ENCODE measurements around the gene NPPC. TPM values are rescaled to one million over a fixed set of nuclear protein-coding genes. Genes with fewer than 3 reads are reported as not detected.

NPPC gene
- total and polyA plus RNA-seq, 10 of the 15 experiments (the other 5 are each of a cell fraction or from before 2014, with no cell fraction given) = 0.15 TPM; not detected in 9

GRCh38 chr2:231961349-231962166, 35.4 kb upstream of the NPPC start, which contains the start of gene DIS3L2 (continued):
- TF ChIP-seq MYC (IDR thresholded peaks at IDR 0.05; ENCODE audit: insufficient read depth, insufficient read length, insufficient replicate concordance, low read length, severe bottlenecking) (no peak), STAT3 (IDR thresholded peaks at IDR 0.05; ENCODE audit: low read depth, low read length) (no peak), MAX (IDR thresholded peaks at IDR 0.05; ENCODE audit: low read depth, low read length) (0 out of 2 replicates have a peak, but pooled peaks have one; percentile 18), STAT1 (conservative IDR thresholded peaks at IDR 0.05) (peak; percentile 53; the same call in 1 of the 2 replicates), SMAD1 (IDR thresholded peaks at IDR 0.05; ENCODE audit: low read depth, partially characterized antibody) (no peak), ZNF274 (IDR thresholded peaks at IDR 0.05; ENCODE audit: insufficient read depth, insufficient read length) (no peak), HSF1 (IDR thresholded peaks at IDR 0.05; ENCODE audit: low read depth, low read length) (no peak), IKZF2 (IDR thresholded peaks at IDR 0.05) (no peak; a peak in 2 of 4 replicates), USF1 (IDR thresholded peaks at IDR 0.05; ENCODE audit: borderline replicate concordance, extremely low read length, insufficient read depth, low read depth, low read length) (peak; percentile 19), ZBTB11 (CRISPR knock-in tag; IDR thresholded peaks at IDR 0.05) (peak; percentile 79), MYB (IDR thresholded peaks at IDR 0.05; ENCODE audit: borderline replicate concordance, low read depth, low read length) (no peak), TARDBP (IDR thresholded peaks at IDR 0.05; ENCODE audit: borderline replicate concordance) (no peak), HDAC6 (IDR thresholded peaks at IDR 0.05; ENCODE audit: unreplicated experiment) (no peak), HCFC1 (IDR thresholded peaks at IDR 0.05; ENCODE audit: low read length) (peak; percentile 78), EZH2 (IDR thresholded peaks at IDR 0.05; ENCODE audit: borderline replicate concordance, control insufficient read depth, low read depth, low read length) (no peak), FOXM1 (IDR thresholded peaks at IDR 0.05; ENCODE audit: low read depth, low read length) (no peak), GATAD2B (conservative IDR thresholded peaks at IDR 0.05; ENCODE audit: low read depth) (peak; percentile 91), DPF2 (IDR thresholded peaks at IDR 0.05) (peak; percentile 79), ZBTB4 (CRISPR knock-in tag; IDR thresholded peaks at IDR 0.05) (no peak), NR2F1 (conservative IDR thresholded peaks at IDR 0.05) (peak; percentile 74)
